ENCODE data around the gene NUMBL. TPM values are rescaled to one million over a fixed set of nuclear protein-coding genes. Genes with fewer than 3 reads are reported as not detected.

The NUMBL gene
- total and polyA plus RNA-seq, 2 of the 13 experiments (the other 11 are each of a cell fraction or from before 2014, with no cell fraction given): 0.49 to 2.3 TPM

DNA sequence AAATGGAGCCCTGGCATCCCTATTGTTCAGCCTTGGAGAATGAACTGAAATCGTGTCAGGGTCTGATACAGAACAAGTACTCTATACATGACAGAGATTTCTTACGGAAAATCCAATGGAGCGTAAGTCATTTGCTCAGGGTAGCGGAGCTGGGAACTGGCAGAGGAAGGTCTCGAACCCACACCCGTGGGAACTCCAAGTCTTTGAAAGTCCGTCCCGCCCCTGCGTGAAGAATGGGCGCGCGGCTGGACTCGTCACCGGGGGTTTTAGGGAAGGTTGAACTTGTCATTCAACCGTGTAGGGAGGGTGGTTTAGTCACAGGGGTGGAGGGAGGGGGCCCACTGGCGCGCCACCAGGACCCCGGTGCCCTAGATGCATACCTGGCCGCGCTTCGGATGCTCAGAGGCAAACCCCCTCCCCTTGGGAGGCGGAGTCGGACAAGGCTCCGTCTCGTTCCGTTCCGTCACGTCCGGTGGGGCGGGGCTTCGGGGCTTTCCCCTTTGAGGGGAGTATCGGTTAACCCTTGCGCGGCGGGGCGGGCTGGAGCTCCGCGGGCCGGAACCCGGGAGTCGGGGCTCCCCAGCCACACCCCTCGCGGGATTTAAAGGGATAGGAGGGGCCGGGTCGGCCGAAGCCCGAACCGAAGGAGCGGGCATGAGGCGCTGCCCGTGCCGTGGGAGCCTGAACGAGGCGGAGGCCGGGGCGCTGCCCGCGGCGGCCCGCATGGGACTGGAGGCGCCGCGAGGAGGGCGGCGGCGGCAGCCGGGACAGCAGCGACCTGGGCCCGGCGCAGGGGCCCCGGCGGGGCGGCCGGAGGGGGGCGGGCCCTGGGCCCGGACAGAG, 26.3 kb upstream of the NUMBL start, which contains the start of the genes COQ8B and ITPKC (continued):
- TF ChIP-seq UBTF (CRISPR knock-in tag; IDR thresholded peaks at IDR 0.05) (0 out of 2 replicates have a peak, but pooled peaks have one; percentile 43), DNMT1 (CRISPR knock-in tag; IDR thresholded peaks at IDR 0.05) (no peak), MTF1 (CRISPR knock-in tag; IDR thresholded peaks at IDR 0.05) (no peak), ZNF451 (CRISPR knock-in tag; IDR thresholded peaks at IDR 0.05) (no peak), DPF2 (CRISPR knock-in tag; IDR thresholded peaks at IDR 0.05; ENCODE audit: borderline replicate concordance, low read depth) (no peak), MZF1 (CRISPR knock-in tag; IDR thresholded peaks at IDR 0.05; ENCODE audit: borderline replicate concordance) (no peak), ZBTB26 (CRISPR knock-in tag; IDR thresholded peaks at IDR 0.05; ENCODE audit: borderline replicate concordance) (no peak), SKI (IDR thresholded peaks at IDR 0.05; ENCODE audit: partially characterized antibody) (peak; percentile 43), YEATS4 (CRISPR knock-in tag; IDR thresholded peaks at IDR 0.05; ENCODE audit: borderline replicate concordance) (0 out of 2 replicates have a peak, but pooled peaks have one; percentile 62), ZNF547 (CRISPR knock-in tag; IDR thresholded peaks at IDR 0.05) (no peak), ZBTB42 (CRISPR knock-in tag; IDR thresholded peaks at IDR 0.05) (no peak), CAMTA2 (CRISPR knock-in tag; IDR thresholded peaks at IDR 0.05; ENCODE audit: borderline replicate concordance) (peak; percentile 81; the same call in 1 of the 2 replicates), ZNF878 (CRISPR knock-in tag; IDR thresholded peaks at IDR 0.05) (no peak), MTA1 (CRISPR knock-in tag; IDR thresholded peaks at IDR 0.05; ENCODE audit: borderline replicate concordance) (peak; percentile 57; the same call in 1 of the 2 replicates), DNMT3B (CRISPR knock-in tag; conservative IDR thresholded peaks at IDR 0.05) (no peak), AGO1 (IDR thresholded peaks at IDR 0.05; ENCODE audit: low read depth, low read length, poor library complexity, severe bottlenecking) (no peak), RORA (CRISPR knock-in tag; IDR thresholded peaks at IDR 0.05) (no peak)
- TF ChIP-seq, protein P1, sequence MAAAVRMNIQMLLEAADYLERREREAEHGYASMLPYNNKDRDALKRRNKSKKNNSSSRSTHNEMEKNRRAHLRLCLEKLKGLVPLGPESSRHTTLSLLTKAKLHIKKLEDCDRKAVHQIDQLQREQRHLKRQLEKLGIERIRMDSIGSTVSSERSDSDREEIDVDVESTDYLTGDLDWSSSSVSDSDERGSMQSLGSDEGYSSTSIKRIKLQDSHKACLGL (CRISPR knock-in tag; IDR thresholded peaks at IDR 0.05): no peak
- TF ChIP-seq, protein P2, sequence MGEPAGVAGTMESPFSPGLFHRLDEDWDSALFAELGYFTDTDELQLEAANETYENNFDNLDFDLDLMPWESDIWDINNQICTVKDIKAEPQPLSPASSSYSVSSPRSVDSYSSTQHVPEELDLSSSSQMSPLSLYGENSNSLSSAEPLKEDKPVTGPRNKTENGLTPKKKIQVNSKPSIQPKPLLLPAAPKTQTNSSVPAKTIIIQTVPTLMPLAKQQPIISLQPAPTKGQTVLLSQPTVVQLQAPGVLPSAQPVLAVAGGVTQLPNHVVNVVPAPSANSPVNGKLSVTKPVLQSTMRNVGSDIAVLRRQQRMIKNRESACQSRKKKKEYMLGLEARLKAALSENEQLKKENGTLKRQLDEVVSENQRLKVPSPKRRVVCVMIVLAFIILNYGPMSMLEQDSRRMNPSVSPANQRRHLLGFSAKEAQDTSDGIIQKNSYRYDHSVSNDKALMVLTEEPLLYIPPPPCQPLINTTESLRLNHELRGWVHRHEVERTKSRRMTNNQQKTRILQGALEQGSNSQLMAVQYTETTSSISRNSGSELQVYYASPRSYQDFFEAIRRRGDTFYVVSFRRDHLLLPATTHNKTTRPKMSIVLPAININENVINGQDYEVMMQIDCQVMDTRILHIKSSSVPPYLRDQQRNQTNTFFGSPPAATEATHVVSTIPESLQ (CRISPR knock-in tag; conservative IDR thresholded peaks at IDR 0.05): no peak
- TF ChIP-seq, protein P3, sequence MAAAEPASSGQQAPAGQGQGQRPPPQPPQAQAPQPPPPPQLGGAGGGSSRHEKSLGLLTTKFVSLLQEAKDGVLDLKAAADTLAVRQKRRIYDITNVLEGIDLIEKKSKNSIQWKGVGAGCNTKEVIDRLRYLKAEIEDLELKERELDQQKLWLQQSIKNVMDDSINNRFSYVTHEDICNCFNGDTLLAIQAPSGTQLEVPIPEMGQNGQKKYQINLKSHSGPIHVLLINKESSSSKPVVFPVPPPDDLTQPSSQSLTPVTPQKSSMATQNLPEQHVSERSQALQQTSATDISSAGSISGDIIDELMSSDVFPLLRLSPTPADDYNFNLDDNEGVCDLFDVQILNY (CRISPR knock-in tag; conservative IDR thresholded peaks at IDR 0.05): no peak

Measured in HepG2 (cell line).